Activated T-helper 17 cell treated with anti-CD3 and anti-CD28 coated beads, Interleukin-2, amount 50 U/mL, for 72 hours (primary cell): ENCODE data around the gene PHKG2. TPM values are rescaled to one million over a fixed set of nuclear protein-coding genes. Genes with fewer than 3 reads are reported as not detected.
A peak's percentile ranks its signal among the peaks of the same experiment; 100 is the strongest.

Source experiments
- ATAC-seq: fragments of 150-1000 bp; cut with Tn5 transposase; replicated peaks from 2 replicates; pipeline ENCODE4 v1.10.0; 2021; ENCODE audit warnings: mild to moderate bottlenecking, moderate library complexity
- H3K27ac Mint-ChIP-seq: one replicate; pipeline ENCODE4 v1.8.0; 2022; ENCODE audit warnings: mixed read lengths
- H3K27me3 Mint-ChIP-seq: one replicate; pipeline ENCODE4 v1.8.0; 2022; ENCODE audit warnings: mixed read lengths
- H3K36me3 Mint-ChIP-seq: one replicate; pipeline ENCODE4 v1.8.0; 2022; ENCODE audit warnings: low read depth, mild to moderate bottlenecking, mixed read lengths
- H3K4me1 Mint-ChIP-seq: one replicate; pipeline ENCODE4 v1.8.0; 2022; ENCODE audit warnings: mixed read lengths
- H3K4me3 Mint-ChIP-seq: one replicate; pipeline ENCODE4 v1.8.0; 2022; ENCODE audit warnings: mild to moderate bottlenecking, mixed read lengths
- H3K9me3 Mint-ChIP-seq: one replicate; pipeline ENCODE4 v1.8.0; 2022; ENCODE audit warnings: mixed read lengths
- total RNA-seq, 2 donors: library from RNA; stranded (reverse); gene quantifications; one replicate each; pipeline ENCODE4 v1.2.3, GENCODE V29; 2022

Gene PHKG2
- total RNA-seq, 2 donors from 2014 or later = 30.0 to 43.3 TPM

DNA sequence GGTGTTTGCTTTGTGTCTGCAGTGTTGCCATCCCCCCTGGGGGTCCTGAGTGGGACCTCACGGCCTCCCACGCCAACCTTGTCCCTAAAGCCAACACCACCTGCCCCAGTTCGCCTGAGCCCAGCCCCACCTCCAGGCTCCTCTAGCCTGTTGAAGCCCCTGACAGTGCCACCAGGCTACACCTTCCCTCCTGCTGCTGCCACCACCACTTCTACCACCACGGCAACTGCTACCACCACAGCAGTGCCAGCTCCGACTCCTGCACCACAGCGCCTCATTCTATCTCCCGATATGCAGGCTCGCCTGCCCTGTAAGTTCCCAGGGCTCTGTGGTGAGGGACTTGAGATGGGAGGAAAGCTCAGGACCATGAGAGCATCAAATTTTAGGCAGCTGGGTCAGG is 27.1 kb upstream of the PHKG2 start:
- Mint-ChIP-seq H3K27ac (no peak overlapping the region), H3K4me1 (peaks cover 14% of the 10 kb centered on the region), H3K27me3 (no peaks in the 10 kb centered on the region), H3K36me3 (peaks cover 97% of the 10 kb centered on the region), H3K4me3 (no peak overlapping the region), H3K9me3 (no peaks in the 10 kb centered on the region)
- no peak for ATAC-seq

DNA sequence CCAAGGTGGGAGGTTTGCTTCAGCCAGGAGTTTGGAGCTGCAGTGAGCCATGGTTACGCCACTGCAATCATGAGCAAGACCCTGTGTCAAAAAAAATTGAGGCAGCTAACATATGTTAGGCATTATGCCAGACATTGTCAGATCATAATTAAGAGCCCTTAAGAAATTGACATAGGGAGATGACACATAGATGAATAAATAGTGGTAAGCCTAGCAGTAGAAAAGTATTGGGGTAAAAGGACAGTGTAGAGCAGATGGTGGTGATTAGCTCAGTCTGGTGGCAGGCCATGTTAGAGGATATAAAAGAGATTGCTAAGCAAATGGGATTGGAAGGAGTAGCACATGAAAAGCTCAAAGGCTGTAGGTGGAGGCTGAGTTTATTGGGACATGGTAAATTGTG is 26.6 kb upstream of the PHKG2 start:
- Mint-ChIP-seq H3K4me3 (no peak overlapping the region), H3K9me3 (no peaks in the 10 kb centered on the region), H3K36me3 (peaks cover 95% of the 10 kb centered on the region), H3K4me1 (peaks cover 11% of the 10 kb centered on the region), H3K27me3 (no peaks in the 10 kb centered on the region), H3K27ac (no peak overlapping the region)
- no peak for ATAC-seq

GRCh38 chr16:30722443-30722842 is 25.8 kb upstream of the PHKG2 start:
- ATAC-seq = no peak
- H3K4me3 Mint-ChIP-seq = no peak overlapping the region
- H3K27me3 Mint-ChIP-seq = no peaks in the 10 kb centered on the region
- no peak overlapping the region for H3K27ac Mint-ChIP-seq
- peaks cover 11% of the 10 kb centered on the region for H3K4me1 Mint-ChIP-seq
- H3K9me3 Mint-ChIP-seq = no peaks in the 10 kb centered on the region
- peaks cover 95% of the 10 kb centered on the region for H3K36me3 Mint-ChIP-seq

GRCh38 chr16:30722916-30723315 is 25.3 kb upstream of the PHKG2 start:
- peaks cover 11% of the 10 kb centered on the region for H3K4me1 Mint-ChIP-seq
- no peaks in the 10 kb centered on the region for H3K9me3 Mint-ChIP-seq
- no peak for ATAC-seq
- H3K36me3 Mint-ChIP-seq = peaks cover 95% of the 10 kb centered on the region
- H3K27me3 Mint-ChIP-seq = no peaks in the 10 kb centered on the region
- no peak overlapping the region for H3K27ac Mint-ChIP-seq
- H3K4me3 Mint-ChIP-seq = no peak overlapping the region

DNA sequence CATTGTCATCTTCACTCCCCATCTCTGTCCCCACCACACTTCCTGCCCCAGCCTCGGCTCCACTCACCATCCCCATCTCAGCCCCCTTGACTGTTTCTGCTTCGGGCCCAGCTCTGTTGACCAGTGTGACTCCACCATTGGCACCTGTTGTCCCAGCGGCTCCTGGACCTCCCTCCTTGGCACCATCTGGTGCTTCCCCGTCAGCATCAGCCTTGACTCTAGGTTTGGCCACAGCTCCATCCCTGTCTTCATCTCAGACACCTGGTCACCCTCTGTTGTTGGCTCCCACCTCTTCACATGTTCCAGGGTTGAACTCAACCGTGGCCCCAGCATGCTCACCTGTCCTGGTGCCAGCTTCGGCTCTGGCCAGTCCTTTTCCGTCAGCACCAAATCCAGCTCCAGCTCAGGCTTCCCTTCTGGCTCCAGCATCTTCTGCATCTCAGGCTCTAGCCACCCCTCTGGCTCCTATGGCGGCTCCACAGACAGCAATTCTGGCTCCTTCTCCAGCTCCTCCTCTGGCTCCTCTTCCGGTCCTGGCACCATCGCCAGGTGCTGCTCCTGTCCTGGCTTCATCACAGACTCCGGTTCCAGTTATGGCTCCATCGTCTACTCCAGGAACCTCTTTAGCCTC is 24.4 kb upstream of the PHKG2 start:
- H3K4me3 Mint-ChIP-seq = no peak overlapping the region
- H3K27ac Mint-ChIP-seq = peak overlapping the region; percentile 74
- ATAC-seq = no peak
- peaks cover 11% of the 10 kb centered on the region for H3K4me1 Mint-ChIP-seq
- H3K36me3 Mint-ChIP-seq = peaks cover 95% of the 10 kb centered on the region
- no peaks in the 10 kb centered on the region for H3K27me3 Mint-ChIP-seq
- H3K9me3 Mint-ChIP-seq = no peaks in the 10 kb centered on the region

GRCh38 chr16:30724641-30725417 is 23.4 kb upstream of the PHKG2 start:
- Mint-ChIP-seq H3K4me3 (no peak overlapping the region), H3K27me3 (no peaks in the 10 kb centered on the region), H3K4me1 (peaks cover 11% of the 10 kb centered on the region), H3K27ac (peak overlapping the region; percentile 74), H3K9me3 (no peaks in the 10 kb centered on the region), H3K36me3 (peaks cover 98% of the 10 kb centered on the region)
- no peak for ATAC-seq

- H3K4me3 Mint-ChIP-seq = no peak overlapping the region
- ATAC-seq = no peak
- peak overlapping the region; percentile 25 for H3K27ac Mint-ChIP-seq
- H3K36me3 Mint-ChIP-seq = peaks cover 98% of the 10 kb centered on the region
- H3K4me1 Mint-ChIP-seq = peaks cover 11% of the 10 kb centered on the region
- no peaks in the 10 kb centered on the region for H3K27me3 Mint-ChIP-seq
- H3K9me3 Mint-ChIP-seq = no peaks in the 10 kb centered on the region
Measured at GRCh38 chr16:30725418-30725792, 22.8 kb upstream of the PHKG2 start.

DNA sequence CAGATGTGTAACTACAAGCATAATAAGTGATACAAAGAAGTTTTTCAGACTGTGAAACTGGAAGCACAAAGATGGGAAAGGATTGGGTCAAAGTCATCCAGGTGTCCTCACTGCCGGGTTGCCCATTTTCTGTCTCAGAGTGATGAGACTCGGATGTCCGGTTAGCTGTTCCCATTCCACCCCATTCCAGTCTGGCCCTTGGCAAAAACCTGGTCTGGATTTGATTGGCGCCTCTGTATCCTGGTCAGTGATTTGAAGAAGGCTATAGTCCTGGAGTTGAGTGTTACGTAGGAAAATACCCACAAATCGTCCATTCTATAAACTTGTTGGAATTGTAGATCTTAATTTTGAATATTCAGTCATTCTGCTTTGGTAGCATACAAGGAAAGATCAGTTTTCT is 19.9 kb upstream of the PHKG2 start:
- Mint-ChIP-seq H3K27ac (no peak overlapping the region), H3K4me3 (no peak overlapping the region), H3K27me3 (no peaks in the 10 kb centered on the region), H3K4me1 (peaks cover 11% of the 10 kb centered on the region), H3K36me3 (peaks cover 98% of the 10 kb centered on the region), H3K9me3 (no peaks in the 10 kb centered on the region)
- ATAC-seq = no peak

GRCh38 chr16:30728899-30729672 is 19.1 kb upstream of the PHKG2 start:
- Mint-ChIP-seq H3K27ac (no peak overlapping the region), H3K9me3 (no peaks in the 10 kb centered on the region), H3K4me1 (peaks cover 9% of the 10 kb centered on the region), H3K4me3 (no peak overlapping the region), H3K36me3 (peaks cover 98% of the 10 kb centered on the region), H3K27me3 (no peaks in the 10 kb centered on the region)
- no peak for ATAC-seq

GRCh38 chr16:30731411-30731810 is 16.8 kb upstream of the PHKG2 start:
- Mint-ChIP-seq H3K9me3 (no peaks in the 10 kb centered on the region), H3K4me1 (no peaks in the 10 kb centered on the region), H3K4me3 (no peak overlapping the region), H3K27me3 (no peaks in the 10 kb centered on the region), H3K36me3 (peaks cover 98% of the 10 kb centered on the region), H3K27ac (no peak overlapping the region)
- peak; percentile 64 for ATAC-seq

DNA sequence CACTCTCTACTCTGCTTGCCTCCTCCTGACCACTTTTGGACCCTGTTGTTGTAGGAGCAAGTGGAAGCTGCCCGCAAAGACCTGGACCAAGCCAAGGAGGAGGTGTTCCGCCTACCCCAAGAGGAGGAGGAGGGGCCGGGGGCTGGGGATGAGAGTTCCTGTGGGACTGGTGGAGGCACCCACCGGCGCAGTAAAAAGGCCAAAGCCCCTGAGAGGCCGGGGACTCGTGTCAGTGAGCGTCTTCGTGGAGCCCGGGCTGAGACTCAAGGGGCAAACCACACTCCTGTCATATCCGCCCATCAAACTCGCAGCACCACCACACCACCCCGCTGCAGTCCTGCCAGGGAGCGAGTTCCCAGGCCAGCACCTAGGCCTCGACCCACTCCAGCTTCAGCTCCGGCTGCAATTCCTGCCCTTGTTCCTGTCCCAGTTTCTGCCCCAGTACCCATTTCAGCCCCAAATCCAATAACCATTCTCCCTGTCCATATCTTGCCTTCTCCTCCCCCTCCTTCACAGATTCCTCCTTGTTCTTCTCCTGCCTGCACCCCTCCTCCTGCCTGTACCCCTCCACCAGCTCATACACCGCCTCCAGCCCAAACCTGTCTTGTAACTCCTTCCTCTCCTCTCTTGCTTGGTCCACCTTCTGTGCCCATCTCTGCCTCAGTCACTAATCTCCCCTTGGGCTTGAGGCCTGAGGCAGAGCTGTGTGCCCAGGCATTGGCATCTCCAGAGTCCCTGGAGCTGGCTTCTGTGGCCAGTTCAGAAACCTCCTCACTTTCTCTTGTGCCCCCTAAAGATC is 11.0 kb upstream of the PHKG2 start:
- Mint-ChIP-seq H3K4me1 (peaks cover 16% of the 10 kb centered on the region), H3K36me3 (peaks cover 95% of the 10 kb centered on the region), H3K9me3 (no peaks in the 10 kb centered on the region), H3K4me3 (no peak overlapping the region), H3K27ac (peak overlapping the region; percentile 63), H3K27me3 (no peaks in the 10 kb centered on the region)
- ATAC-seq = no peak

DNA sequence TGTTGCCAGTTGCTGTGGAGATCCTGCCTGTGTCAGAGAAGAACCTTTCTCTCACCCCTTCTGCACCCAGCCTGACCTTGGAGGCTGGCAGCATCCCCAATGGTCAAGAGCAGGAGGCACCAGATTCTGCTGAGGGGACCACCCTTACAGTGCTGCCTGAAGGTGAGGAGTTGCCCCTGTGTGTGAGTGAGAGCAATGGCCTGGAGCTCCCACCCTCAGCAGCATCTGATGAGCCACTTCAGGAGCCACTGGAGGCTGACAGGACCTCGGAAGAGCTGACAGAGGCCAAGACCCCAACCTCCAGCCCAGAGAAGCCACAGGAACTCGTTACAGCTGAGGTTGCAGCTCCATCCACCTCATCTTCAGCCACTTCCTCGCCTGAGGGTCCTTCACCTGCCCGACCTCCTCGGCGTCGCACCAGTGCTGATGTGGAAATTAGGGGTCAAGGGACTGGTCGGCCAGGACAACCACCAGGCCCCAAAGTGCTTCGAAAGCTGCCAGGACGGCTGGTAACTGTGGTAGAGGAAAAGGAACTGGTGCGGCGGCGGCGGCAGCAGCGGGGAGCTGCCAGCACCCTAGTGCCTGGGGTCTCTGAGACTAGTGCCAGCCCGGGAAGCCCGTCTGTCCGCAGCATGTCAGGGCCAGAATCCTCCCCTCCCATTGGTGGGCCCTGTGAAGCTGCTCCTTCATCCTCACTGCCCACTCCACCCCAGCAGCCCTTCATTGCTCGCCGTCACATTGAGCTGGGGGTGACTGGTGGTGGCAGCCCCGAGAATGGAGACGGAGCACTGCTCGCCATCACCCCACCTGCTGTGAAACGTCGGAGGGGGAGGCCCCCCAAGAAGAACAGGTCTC is 10.2 kb upstream of the PHKG2 start:
- no peak for ATAC-seq
- H3K27ac Mint-ChIP-seq = peak overlapping the region; percentile 63
- no peaks in the 10 kb centered on the region for H3K9me3 Mint-ChIP-seq
- no peaks in the 10 kb centered on the region for H3K27me3 Mint-ChIP-seq
- no peak overlapping the region for H3K4me3 Mint-ChIP-seq
- peaks cover 16% of the 10 kb centered on the region for H3K4me1 Mint-ChIP-seq
- H3K36me3 Mint-ChIP-seq = peaks cover 90% of the 10 kb centered on the region

- ATAC-seq = no peak
- H3K27ac Mint-ChIP-seq = no peak overlapping the region
- H3K27me3 Mint-ChIP-seq = no peaks in the 10 kb centered on the region
- H3K4me3 Mint-ChIP-seq = no peak overlapping the region
- no peaks in the 10 kb centered on the region for H3K9me3 Mint-ChIP-seq
- H3K36me3 Mint-ChIP-seq = peaks cover 90% of the 10 kb centered on the region
- H3K4me1 Mint-ChIP-seq = peaks cover 16% of the 10 kb centered on the region
Measured at GRCh38 chr16:30738984-30739951, 9.0 kb upstream of the PHKG2 start.
